ENCODE measurements around the gene ZNF33A. TPM values are rescaled to one million over a fixed set of nuclear protein-coding genes. Genes with fewer than 3 reads are reported as not detected.

The ZNF33A gene
- total RNA-seq, 1 experiment from 2014 or later, result 18.0 TPM

GRCh38 chr10:38038107-38038931 lies 27.8 kb downstream of the ZNF33A start:
- ChIA-PET POLR2A (ENCODE audit: unreplicated experiment) (no interaction called here), CTCF (no interaction called here)
- no TSS peak for BruUV-seq (replicated peaks)
- no peak for ATAC-seq
- Histone ChIP-seq H3K27me3 (ENCODE audit: low read length) (no peaks in the 10 kb centered on the region), H3K4me1 (ENCODE audit: insufficient read depth, low read length) (no peaks in the 10 kb centered on the region), H3K9me3 (ENCODE audit: low read length) (no peaks in the 10 kb centered on the region), H3K36me3 (ENCODE audit: low read depth, low read length) (peaks cover 54% of the 10 kb centered on the region), H2AFZ (ENCODE audit: low read length) (no peak overlapping the region), H4K20me1 (ENCODE audit: low read length) (no peaks in the 10 kb centered on the region), H3K27ac (ENCODE audit: low read length) (no peak overlapping the region), H3F3A (ENCODE audit: low read length, unreplicated experiment) (no peaks in the 10 kb centered on the region), H3K9me2 (replicated peaks; ENCODE audit: low read length) (no peaks in the 10 kb centered on the region), H3K4me2 (ENCODE audit: low read length) (no peak overlapping the region), H3K79me2 (ENCODE audit: low read length) (no peaks in the 10 kb centered on the region), H3K4me3 (ENCODE audit: low read length) (no peak overlapping the region), H3K9ac (ENCODE audit: low read length) (no peak overlapping the region)
- intact Hi-C loops (cut with micrococcal nuclease), result no loop called here
- TF ChIP-seq EZH2 (IDR thresholded peaks at IDR 0.05; ENCODE audit: low read length, unreplicated experiment), result no peak
- DNase-seq, result no peak

GRCh38 chr10:38038932-38039245 lies 28.4 kb downstream of the ZNF33A start:
- Histone ChIP-seq H4K20me1 (ENCODE audit: low read length) (no peaks in the 10 kb centered on the region), H3K79me2 (ENCODE audit: low read length) (no peaks in the 10 kb centered on the region), H3K4me2 (ENCODE audit: low read length) (no peak overlapping the region), H3K27me3 (ENCODE audit: low read length) (no peaks in the 10 kb centered on the region), H3K4me3 (ENCODE audit: low read length) (no peak overlapping the region), H3K9me3 (ENCODE audit: low read length) (no peaks in the 10 kb centered on the region), H3K9ac (ENCODE audit: low read length) (no peak overlapping the region), H2AFZ (ENCODE audit: low read length) (no peak overlapping the region), H3K36me3 (ENCODE audit: low read depth, low read length) (peaks cover 58% of the 10 kb centered on the region), H3K27ac (ENCODE audit: low read length) (no peak overlapping the region), H3K9me2 (replicated peaks; ENCODE audit: low read length) (no peaks in the 10 kb centered on the region), H3K4me1 (ENCODE audit: insufficient read depth, low read length) (no peaks in the 10 kb centered on the region), H3F3A (ENCODE audit: low read length, unreplicated experiment) (no peaks in the 10 kb centered on the region)
- ChIA-PET CTCF (no interaction called here), POLR2A (ENCODE audit: unreplicated experiment) (no interaction called here)
- no peak for ATAC-seq
- no peak for TF ChIP-seq EZH2 (IDR thresholded peaks at IDR 0.05; ENCODE audit: low read length, unreplicated experiment)
- TF ChIP-seq CTCF (conservative IDR thresholded peaks at IDR 0.05; ENCODE audit: low read depth, low read length), result no peak
- no peak for TF ChIP-seq EZH2phosphoT487 (IDR thresholded peaks at IDR 0.05; ENCODE audit: borderline replicate concordance, low read length)
- intact Hi-C loops (cut with micrococcal nuclease), result no loop called here
- no peak for DNase-seq
- no TSS peak for BruUV-seq (replicated peaks)

GRCh38 chr10:38043516-38043915 lies 33.0 kb downstream of the ZNF33A start:
- POLR2A ChIA-PET (ENCODE audit: unreplicated experiment), result no interaction called here
- intact Hi-C loops (cut with micrococcal nuclease), result no loop called here
- DNase-seq, result no peak
- Histone ChIP-seq H4K20me1 (ENCODE audit: low read length) (no peaks in the 10 kb centered on the region), H3K9me2 (replicated peaks; ENCODE audit: low read length) (no peaks in the 10 kb centered on the region), H3K27me3 (ENCODE audit: low read length) (no peaks in the 10 kb centered on the region), H3K4me1 (ENCODE audit: insufficient read depth, low read length) (no peaks in the 10 kb centered on the region), H2AFZ (ENCODE audit: low read length) (no peak overlapping the region), H3K4me2 (ENCODE audit: low read length) (no peak overlapping the region), H3F3A (ENCODE audit: low read length, unreplicated experiment) (no peaks in the 10 kb centered on the region), H3K9ac (ENCODE audit: low read length) (no peak overlapping the region), H3K79me2 (ENCODE audit: low read length) (no peaks in the 10 kb centered on the region), H3K4me3 (ENCODE audit: low read length) (no peak overlapping the region), H3K27ac (ENCODE audit: low read length) (no peak overlapping the region), H3K36me3 (ENCODE audit: low read depth, low read length) (peaks cover 57% of the 10 kb centered on the region), H3K9me3 (ENCODE audit: low read length) (no peaks in the 10 kb centered on the region)
- TF ChIP-seq EZH2 (IDR thresholded peaks at IDR 0.05; ENCODE audit: low read length, unreplicated experiment) (no peak), CTCF (conservative IDR thresholded peaks at IDR 0.05; ENCODE audit: low read depth, low read length) (no peak), EZH2phosphoT487 (IDR thresholded peaks at IDR 0.05; ENCODE audit: borderline replicate concordance, low read length) (no peak)
- BruUV-seq (replicated peaks), result no TSS peak
- CTCF ChIA-PET, result no interaction called here
- no peak for ATAC-seq
